ENCODE data around the gene SPOCK1.

DNA sequence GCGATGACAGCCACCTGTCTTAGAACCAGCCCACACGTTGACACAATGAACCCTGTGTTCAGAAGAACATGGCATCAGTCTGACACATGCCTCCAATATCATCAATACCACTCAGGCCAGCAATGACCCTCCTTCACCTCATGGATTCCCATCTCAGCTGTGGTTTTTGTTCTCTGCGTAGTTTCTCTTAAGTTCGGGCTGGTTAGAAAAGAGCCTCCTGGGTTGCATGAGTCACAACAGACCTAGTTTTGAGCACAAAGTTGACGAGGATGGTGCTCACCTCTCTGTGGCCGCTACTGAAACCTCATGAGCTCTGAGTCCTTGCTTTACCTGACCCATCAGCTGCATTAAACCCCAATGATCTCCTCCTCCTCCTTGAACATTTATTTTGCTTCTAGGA is 299.9 kb downstream of the SPOCK1 start:
- no peak for TF ChIP-seq RNF2 (IDR thresholded peaks at IDR 0.05)
- TF ChIP-seq HOXB6 (CRISPR knock-in tag; IDR thresholded peaks at IDR 0.05; ENCODE audit: borderline replicate concordance), result no peak
- TF ChIP-seq, protein P1, sequence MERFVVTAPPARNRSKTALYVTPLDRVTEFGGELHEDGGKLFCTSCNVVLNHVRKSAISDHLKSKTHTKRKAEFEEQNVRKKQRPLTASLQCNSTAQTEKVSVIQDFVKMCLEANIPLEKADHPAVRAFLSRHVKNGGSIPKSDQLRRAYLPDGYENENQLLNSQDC (CRISPR knock-in tag; IDR thresholded peaks at IDR 0.05), result no peak
- TF ChIP-seq, protein P2, sequence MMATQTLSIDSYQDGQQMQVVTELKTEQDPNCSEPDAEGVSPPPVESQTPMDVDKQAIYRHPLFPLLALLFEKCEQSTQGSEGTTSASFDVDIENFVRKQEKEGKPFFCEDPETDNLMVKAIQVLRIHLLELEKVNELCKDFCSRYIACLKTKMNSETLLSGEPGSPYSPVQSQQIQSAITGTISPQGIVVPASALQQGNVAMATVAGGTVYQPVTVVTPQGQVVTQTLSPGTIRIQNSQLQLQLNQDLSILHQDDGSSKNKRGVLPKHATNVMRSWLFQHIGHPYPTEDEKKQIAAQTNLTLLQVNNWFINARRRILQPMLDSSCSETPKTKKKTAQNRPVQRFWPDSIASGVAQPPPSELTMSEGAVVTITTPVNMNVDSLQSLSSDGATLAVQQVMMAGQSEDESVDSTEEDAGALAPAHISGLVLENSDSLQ (IDR thresholded peaks at IDR 0.05), result no peak
- TF ChIP-seq, protein P3, sequence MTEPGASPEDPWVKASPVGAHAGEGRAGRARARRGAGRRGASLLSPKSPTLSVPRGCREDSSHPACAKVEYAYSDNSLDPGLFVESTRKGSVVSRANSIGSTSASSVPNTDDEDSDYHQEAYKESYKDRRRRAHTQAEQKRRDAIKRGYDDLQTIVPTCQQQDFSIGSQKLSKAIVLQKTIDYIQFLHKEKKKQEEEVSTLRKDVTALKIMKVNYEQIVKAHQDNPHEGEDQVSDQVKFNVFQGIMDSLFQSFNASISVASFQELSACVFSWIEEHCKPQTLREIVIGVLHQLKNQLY (CRISPR knock-in tag; conservative IDR thresholded peaks at IDR 0.05), result no peak
- no peak for TF ChIP-seq STAT5B (CRISPR knock-in tag; IDR thresholded peaks at IDR 0.05)
- TF ChIP-seq ZFP1 (CRISPR knock-in tag; IDR thresholded peaks at IDR 0.05), result no peak
- TF ChIP-seq, protein P4, sequence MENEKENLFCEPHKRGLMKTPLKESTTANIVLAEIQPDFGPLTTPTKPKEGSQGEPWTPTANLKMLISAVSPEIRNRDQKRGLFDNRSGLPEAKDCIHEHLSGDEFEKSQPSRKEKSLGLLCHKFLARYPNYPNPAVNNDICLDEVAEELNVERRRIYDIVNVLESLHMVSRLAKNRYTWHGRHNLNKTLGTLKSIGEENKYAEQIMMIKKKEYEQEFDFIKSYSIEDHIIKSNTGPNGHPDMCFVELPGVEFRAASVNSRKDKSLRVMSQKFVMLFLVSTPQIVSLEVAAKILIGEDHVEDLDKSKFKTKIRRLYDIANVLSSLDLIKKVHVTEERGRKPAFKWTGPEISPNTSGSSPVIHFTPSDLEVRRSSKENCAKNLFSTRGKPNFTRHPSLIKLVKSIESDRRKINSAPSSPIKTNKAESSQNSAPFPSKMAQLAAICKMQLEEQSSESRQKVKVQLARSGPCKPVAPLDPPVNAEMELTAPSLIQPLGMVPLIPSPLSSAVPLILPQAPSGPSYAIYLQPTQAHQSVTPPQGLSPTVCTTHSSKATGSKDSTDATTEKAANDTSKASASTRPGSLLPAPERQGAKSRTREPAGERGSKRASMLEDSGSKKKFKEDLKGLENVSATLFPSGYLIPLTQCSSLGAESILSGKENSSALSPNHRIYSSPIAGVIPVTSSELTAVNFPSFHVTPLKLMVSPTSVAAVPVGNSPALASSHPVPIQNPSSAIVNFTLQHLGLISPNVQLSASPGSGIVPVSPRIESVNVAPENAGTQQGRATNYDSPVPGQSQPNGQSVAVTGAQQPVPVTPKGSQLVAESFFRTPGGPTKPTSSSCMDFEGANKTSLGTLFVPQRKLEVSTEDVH (IDR thresholded peaks at IDR 0.05; ENCODE audit: low read depth, partially characterized antibody), result no peak
- no peak for TF ChIP-seq ELF2 (CRISPR knock-in tag; IDR thresholded peaks at IDR 0.05)
- TF ChIP-seq BHLHE40 (IDR thresholded peaks at IDR 0.05; ENCODE audit: low read length), result no peak
- TF ChIP-seq NR1H2 (CRISPR knock-in tag; IDR thresholded peaks at IDR 0.05), result no peak
- TF ChIP-seq, protein P5, sequence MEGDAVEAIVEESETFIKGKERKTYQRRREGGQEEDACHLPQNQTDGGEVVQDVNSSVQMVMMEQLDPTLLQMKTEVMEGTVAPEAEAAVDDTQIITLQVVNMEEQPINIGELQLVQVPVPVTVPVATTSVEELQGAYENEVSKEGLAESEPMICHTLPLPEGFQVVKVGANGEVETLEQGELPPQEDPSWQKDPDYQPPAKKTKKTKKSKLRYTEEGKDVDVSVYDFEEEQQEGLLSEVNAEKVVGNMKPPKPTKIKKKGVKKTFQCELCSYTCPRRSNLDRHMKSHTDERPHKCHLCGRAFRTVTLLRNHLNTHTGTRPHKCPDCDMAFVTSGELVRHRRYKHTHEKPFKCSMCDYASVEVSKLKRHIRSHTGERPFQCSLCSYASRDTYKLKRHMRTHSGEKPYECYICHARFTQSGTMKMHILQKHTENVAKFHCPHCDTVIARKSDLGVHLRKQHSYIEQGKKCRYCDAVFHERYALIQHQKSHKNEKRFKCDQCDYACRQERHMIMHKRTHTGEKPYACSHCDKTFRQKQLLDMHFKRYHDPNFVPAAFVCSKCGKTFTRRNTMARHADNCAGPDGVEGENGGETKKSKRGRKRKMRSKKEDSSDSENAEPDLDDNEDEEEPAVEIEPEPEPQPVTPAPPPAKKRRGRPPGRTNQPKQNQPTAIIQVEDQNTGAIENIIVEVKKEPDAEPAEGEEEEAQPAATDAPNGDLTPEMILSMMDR (IDR thresholded peaks at IDR 0.05 in 2 of 3, conservative IDR thresholded peaks at IDR 0.05 in 1 of 3; ENCODE audit: insufficient read depth in 2 of 3, low read depth in 1 of 3, low read length in 3 of 3), result no peak
